CD4-positive, alpha-beta T cell treated with Interferon gamma for 1 hour (primary cell): ENCODE data around the gene BEND3.
"Not testable (repeated sequence)": the region's sequence is repeated elsewhere in the genome, so short reads cannot be mapped to it uniquely, and the experiment has no call there.

Experiments
- DNase-seq: peaks from one replicate; pipeline ENCODE4 v3.0.0-alpha.2; 2020

BEND3 gene

DNA sequence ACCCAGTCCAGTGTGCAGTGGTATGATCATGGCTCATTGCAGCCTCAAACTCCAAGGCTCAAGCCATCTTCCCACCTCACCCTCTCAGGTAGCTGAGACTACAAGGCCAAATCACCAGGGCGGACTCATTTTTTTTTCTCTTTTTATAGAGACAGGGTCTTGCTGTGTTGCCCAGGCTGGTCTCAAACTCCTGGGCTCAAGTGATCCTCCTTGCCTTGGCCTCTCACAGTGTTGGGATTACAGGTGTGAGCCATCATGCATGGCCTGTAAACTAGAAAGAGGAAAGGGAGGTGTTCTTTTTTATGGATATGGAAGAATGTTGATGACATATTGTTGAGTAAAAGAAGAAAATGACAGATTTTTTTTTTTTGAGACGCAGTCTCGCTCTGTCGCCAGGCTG lies 5.1 kb upstream of the BEND3 start:
- no peak for DNase-seq

DNA sequence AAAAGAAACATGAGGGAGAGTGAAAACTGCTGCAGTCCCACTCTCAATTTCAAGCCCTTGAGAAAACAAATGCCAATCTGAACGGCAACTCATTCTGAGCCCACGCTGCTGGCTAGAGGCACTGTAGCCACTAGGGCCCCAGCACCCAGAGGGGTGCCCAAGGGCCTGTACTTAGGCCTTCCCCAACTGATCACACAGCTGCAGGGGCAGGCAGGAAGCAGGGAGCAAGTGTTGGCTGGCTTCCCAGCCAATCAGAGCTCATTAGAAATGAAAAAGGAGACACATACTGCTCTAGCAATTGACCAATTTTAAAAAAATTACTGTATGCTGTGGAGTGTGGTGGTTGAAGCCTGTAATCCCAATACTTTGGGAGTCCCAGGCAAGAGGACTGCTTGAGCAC lies 3.7 kb upstream of the BEND3 start:
- DNase-seq: no peak

DNA sequence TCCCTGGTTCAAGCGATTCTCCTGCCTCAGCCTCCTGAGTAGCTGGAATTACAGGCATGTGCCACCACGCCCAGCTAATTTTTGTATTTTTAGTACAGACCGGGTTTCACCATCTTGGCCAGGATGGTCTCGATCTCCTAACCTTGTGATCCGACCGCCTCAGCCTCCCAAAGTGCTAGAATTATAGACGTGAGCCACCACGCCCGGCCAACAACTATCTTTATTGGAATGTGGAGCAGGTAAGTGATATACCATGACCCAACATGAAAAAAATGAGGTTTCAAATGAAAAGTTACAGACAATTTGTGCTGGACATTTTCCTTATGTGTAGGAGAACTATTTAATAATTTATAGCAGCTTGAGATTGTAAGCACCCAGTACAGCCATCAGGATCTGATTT lies 3.2 kb upstream of the BEND3 start:
- not testable (repeated sequence) for DNase-seq

DNA sequence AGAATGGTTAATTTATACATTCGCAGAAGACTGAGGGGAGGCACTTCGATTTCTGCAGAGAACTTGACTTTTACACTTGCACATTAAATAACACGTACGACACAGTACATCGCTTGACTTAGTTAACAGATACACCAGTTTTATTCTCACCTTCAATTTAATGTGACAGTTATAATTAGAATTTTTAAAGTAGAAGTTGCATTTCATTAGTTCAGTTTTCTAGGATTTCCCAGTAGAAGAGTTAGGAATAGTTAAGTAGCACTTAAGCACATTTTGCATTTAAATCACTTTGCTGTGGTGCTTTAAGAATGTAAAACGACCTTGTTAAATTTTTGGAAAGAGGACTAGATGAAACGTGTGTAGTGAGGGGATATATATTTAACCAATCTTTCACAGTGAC lies 1.6 kb upstream of the BEND3 start:
- no peak for DNase-seq

DNA sequence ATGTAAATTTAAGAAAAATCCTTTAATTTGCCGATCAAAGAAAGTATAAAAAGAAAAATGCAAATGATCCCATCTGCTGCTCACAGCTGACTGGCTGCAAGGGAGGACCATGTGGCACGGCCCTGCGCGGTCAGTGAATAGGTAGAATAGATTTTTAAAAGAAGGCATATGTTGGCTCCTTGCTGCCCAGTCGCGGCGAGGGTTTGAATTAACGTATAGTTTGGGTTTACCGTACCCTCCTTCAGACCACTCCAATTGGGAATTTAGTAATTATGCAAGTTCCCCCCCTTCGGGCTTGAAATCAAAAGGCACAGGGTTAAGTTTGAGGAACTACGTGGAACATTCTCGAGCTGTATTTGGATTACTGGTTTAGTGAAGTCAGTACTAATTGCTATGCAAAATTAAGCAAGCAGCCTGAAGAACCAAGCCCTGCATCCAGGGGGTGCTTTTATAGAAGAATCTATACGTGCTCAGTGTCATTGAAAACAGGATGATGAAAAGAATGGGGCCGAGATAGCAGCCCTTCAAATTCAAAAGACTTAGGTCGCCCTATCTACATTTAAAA lies 1.1 kb upstream of the BEND3 start:
- DNase-seq: no peak

DNA sequence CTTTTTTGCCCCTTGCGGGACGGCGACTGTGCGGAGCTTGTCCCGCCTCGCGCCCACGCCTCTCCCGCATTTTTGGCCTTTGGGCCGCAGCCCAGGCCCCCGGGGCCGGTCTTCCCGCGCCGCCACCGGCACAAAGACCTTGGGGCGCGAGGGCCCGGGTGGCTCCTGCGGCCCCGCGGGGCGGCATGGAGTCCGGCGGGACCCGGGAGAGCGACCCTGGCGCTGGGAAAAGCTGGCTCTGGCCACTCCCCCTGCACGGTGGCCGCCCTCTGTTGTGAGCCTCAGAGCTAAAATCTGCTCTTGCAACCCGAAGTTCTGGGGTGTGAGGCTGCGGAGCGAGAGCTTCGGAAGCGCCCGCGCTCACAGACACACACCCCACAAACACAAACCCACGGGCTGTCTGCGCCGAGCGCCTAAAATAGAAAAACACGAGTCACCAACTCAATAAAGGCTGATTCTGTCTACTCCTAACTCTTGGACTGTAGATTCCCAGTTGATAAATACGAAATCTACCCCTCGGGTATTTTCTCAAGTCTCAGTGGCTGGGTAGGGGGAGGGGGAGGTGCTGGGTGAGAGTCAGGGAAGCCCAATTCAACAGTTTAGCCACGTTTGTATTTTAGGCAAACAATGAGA lies 496 bp upstream of the BEND3 start:
- no peak for DNase-seq

DNA sequence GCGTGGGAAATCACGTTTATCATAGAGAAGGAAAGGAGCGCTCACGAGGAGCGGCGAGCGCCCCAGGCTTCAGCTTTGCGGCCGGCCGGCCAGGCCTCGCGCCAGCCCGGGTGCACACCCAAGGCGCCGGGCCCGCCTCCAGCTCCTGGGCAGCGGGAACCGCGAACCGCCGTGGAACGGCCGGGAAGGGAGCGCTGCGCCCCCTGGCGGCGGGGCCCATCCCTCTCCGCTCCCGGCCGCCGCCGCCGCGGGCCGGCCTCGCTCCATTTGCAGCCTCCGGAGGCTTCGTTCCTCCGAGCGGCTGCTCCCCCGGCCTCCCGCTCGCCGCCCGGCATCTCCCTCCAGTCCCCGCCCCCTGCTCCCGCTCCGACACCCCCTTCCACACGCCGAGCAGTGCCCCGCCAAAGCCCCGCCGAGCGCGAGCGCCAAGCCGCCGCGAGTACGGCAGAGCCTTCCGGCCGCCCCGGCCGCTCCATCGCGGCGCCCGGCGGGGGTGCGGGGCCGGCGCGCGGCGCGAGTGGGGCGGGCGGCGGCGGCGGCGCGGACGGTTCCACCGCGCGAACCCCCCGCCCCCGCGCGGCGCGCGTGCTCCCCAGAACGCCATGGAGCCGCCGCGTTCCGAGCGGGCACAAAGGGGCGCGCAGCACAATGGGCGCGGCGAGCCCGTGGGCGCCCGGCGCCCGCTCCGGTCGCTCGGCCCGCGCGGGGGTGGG lies 946 bp downstream of the BEND3 start:
- peak; percentile 67 for DNase-seq

DNA sequence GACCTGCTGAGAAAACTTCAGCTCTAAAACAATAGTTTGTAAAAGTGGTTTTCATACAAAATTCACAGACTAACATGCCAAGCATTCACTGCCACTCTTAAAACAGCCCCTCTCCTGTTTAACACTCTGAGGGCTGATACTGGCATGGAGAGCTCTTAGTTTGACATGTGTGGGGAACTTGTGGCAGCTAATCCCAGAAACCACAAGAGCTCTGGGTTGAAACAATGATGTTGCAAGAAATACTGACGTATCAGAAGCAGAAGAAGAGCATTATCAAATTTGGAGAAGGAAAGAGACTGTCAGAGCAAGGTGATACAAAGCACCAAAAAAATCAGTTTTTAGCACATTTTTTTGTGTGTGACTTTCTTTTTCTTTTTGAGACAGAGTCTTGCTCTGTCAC lies 5.1 kb downstream of the BEND3 start:
- DNase-seq: no peak

DNA sequence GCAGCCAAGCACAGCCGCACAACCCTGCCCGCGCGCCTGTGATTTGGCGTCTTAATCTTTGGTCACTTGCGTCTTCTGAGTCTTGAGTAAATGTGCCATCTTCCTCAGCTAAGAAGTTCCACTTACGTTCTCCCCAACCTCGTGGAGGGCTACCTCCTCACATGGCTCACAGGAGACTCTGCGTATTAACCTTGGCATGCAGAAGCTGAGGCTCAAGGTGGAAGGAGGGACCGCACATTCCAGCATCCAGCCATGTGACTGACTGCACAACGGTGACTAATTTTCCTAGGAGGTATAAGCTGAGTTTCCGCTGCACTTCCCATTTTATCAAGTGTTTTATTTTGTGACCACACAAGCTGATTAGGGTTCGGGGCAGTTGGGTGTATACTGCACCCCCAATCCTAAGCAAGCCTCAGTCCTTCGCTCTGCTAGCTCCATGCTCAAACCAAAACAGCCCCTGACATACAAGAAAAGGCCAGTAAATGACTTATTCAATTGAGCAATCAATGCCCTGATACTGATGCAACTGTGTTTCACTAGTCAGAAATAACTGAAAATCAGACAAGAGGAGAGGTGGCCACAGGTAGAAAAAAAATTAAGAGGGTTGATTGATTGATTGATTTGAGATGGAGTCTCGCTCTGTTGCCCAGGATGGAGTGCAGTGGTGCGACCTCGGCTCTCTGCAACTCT lies 7.0 kb downstream of the BEND3 start:
- DNase-seq: no peak

DNA sequence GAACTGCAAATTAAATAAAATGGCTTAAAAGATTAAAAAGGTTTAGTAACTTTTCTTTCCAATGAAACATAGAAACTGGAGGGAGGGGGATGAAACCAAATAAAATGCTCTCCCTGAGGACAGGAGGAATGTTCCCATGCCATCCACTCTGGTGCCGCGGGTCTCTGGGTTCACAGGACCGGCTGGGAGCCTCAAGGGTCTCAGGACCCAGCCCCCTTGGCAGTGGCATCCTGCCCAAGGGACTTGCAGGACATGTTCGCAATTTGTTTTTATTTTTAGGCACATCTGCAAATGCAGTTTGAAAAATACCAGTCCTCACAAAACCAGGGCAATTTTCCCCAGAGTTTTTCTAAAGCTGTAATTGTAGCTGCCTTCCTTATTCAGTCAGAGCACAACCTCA lies 7.5 kb downstream of the BEND3 start:
- DNase-seq: no peak

DNA sequence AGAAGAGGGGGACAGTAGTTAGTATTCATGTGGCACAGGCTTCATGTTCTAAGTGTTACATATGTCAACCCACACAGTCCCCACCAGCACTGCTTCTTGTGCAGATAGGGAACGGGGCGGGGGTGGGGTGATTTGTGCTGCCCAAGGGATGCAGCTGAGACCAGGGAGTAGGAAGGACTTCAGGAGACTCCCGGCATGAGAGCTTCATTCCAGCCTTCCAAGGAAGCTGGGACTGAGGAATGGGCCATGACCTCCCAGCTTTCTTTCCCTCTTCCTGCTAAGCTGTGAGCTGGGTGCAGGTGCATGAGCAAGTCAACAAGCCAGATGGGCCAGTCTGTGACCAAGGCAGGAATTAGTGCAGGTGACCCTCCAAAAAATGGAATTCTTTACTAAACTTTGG lies 9.2 kb downstream of the BEND3 start:
- no peak for DNase-seq

DNA sequence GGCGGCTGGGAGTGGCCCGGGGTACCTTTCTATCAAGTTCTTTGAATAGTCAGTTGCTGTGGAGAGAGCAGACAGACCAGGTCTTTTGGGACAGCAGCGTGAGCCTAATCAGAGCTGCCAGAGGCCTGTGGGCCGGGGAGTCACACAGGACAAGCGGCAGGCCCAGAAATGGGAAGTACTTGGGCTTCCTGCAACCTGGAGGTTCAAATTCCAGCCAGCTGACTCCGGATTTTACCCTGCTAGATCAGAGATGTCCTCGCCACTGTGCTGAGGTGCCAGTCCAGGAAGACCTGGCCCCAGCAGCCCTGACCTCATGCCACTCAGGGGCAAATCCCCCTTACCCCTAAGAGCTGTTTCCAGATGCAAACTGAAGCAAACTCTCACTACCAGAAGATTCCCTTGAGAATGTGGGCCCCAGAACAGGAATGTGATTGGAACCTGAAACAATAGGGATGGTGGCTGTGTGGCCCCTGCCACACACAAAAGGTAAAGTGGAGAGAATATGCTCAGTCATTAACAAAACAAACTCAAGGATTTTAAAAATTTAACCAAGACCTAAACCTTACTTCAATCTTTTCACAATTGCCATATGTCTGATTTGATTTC lies 9.7 kb downstream of the BEND3 start:
- no peak for DNase-seq

DNA sequence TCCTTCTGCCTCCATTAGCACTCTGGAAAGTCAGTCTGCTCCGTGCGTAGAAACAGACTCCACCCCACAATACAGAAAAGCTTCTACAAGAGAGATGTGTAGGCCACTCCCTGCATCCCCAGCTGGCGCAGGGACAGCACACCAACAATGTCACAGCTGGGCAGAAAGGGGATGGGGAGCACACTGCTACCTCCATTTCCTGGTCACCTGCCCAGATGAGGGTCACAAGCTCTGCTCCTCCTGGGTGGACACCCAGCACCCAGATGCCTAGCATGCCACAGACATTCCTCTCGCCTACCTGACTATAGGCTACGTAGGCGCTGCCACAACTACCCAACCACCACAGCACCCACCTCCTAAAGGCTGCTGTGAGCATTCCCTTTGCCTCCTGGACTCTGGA lies 12.2 kb downstream of the BEND3 start:
- DNase-seq: no peak

DNA sequence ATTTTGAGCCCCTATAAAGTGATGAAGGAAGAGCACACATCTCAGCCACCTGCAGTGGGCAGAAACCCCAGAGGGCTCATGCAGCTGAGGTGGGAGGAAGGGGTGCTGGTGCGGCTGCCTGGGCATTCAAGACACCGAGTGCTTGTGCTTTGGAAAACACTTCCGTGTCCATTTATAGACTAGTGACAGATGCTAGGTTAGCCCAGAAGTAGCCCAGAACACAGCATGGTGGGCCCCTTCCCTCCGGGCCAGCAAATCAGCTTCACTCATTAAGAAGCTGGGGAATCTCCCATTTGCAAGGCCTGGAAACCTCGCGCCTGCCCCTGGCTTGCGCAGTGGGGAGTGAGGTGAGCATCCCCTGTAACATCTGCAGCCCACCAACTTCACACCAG lies 12.9 kb downstream of the BEND3 start:
- no peak for DNase-seq

DNA sequence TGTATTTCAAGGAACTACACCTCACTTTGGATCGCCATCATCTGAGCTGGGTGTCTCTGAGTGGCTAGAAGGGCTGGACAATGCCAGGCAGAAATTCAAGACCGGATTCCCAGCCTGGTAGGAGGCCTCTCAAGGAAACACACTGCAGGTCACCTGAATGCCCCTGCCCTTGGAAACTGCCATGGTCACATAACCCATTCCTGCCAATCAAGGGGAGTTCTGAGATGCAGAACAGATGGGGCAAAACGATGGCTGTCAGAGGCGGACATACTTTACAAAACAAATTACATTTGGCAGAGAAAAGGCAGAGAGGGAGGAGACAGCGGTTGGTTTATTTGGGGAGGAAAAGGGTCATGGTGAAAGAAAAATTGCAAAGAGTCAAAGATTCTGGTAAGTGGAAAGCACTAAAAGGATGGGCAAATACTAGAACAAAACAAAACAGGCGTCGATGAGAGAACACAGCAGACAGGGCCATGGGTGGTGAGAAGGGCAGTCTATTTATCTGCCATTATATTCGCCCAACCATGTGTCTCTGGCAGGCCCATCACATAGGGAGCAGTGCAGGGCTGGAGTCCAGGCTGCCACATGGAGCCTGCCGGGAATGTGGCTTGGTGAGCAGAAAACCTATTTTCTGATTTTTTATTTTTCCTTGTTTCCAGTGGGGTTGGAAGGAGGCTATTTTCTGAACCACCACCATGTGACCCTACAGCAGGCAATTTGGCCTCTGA lies 13.5 kb downstream of the BEND3 start:
- DNase-seq: no peak

DNA sequence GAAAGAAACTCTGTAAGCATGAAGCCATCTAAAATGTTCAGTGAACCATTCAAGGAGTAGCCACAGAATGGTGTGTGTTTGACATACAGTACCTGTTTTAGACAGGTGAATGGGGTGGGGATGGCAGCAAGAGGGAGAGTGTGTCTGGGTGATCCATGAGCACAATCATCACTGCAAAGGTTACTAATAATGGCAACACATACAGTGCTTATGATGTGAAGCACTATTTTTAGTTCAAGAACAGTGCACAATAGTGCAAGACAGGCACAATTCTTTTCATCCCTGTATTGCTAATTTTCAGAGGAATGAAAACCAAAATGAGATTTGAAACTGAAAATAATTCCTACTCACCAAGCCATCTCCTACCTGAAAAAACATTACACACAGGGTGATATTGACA lies 14.1 kb downstream of the BEND3 start:
- no peak for DNase-seq

DNA sequence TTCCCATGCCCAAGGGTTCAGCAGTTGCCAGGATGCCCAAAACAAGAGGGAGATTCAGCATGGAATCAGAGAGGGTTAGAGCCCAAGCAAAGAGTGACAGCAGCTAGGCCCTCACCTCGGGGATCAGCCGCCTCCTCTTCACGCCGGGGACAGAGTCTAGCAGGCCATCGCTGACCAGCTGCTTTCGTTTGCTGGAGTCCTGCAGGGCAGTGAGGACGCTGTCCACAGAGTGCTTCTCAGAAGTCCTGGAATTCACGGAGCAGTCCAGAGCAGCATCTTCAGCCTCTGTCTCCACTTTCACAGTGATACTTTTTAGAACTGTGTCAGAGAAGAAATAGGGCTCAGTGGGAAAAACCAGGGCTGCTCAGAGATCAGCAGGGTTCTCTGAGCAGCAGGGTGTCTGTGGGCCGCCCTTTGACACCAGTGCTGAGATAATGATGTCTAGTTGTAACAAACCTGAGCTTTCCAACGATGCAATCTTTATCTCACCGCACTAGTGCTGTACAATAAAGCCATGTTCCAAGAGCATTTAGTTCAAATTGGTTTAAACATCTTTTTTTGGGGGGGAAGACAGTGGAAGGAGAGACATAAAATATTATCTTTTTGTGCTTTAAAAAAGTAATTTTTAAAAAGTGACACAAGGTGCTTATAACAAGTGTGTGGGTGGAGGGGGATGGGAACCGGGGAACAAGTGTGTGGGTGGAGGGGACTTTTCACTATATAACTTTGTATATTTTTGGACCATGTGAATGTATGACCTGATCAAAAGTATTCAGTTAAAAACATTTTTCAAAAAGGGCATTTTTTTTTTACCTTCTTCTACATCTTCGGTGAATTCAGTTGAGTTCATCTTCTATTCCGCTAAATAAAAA lies 16.6 kb downstream of the BEND3 start:
- no peak for DNase-seq

DNA sequence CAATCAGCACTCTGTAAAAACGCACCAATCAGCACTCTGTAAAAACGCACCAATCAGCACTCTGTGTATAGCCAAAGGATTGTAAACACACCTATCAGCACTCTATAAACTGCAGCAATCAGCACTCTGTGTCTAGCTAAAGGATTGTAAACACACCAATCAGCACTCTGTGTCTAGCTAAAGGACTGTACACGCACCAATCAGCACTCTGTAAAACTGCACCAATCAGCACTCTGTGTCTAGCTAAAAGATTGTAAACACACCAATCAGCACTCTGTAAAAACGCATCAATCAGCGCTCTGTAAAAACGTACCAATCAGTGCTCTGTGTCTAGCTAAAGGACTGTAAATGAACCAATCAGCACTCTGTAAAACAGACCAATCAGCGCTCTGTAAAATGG lies 30.9 kb downstream of the BEND3 start:
- DNase-seq: not testable (repeated sequence)

DNA sequence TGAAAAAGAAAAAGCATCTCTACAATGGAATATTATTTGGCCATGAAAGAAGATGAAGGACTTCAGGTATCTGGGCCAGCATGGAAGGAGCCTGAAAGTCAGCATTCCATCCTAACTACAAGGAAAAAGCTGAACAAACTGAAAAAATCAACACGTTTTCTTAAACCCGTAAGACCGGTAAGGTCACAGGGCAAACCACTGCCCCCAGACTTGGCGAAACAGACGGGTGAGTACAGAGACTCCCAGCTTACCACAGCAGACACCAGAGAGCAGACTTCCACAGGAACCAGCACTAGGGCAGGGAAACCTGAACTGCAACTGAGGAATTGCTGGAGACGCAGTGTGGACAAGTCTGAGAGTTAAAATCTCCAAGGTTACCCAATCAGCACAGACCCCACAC lies 31.4 kb downstream of the BEND3 start:
- DNase-seq: no peak

DNA sequence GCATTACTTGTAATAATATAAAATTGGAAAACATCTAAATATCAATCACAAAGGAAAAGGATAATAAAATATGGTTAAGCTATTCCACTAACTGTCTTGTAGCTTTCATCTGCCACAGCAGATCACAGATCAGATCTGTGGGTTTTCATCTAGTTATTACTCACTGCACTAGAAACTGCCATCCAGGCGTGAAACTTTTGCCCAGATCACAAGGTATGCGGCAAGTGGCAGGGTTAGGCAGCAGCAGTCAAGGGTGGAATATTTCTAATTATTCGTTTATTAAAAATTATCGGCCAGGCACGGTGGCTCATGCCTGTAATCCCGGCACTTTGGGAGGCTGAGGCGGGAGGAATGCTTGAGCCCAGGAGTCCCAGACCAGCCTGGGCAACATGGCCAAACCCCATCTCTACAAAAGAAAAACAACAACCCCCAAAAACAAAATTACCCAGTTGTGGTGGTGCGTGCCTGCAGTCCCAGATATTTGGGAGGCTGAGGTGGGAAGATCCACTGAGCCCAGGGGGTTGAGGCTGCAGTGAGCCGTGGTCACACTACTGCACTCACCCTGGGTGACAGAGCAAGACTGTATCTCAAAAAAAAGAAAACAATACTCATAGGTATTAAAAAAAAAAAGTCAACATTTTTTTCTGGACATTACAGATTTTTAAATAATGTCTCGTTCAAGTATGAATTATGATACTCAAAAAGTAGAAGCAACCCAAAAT lies 32.1 kb downstream of the BEND3 start:
- no peak for DNase-seq

DNA sequence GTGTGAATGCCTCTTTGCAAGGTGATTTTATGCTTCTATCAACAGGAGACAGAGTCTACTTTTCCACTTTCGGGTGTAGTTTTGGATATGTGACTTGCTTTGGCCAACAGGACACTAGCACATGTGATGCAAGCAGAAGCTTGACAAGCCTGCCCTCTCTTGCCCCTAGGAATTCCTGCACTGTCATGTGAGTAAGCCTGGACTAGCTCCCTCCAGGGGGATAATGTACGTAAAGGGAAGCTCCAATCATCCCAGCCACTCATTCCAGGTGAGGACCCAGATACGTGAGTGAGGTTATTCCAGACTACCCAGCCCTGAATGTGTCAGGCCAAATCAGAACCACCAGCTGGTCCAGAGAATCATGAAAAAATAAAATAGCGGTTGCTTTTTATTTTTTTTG lies 33.3 kb downstream of the BEND3 start:
- DNase-seq: no peak
